Raji (cell line): ENCODE measurements around the gene CAPN11.

Source experiments
- POLR2A ChIP-seq: IDR thresholded peaks from 2 replicates; pipeline ENCODE4 v1.6.1; 2011; ENCODE audit warnings: low read depth, low read length, control low read depth; ENCODE audit not compliant: insufficient read depth

The CAPN11 gene

GRCh38 chr6:44221291-44221960 lies 62.8 kb downstream of the CAPN11 start:
- TF ChIP-seq POLR2A = peak; percentile 51

GRCh38 chr6:44221961-44222335 lies 63.3 kb downstream of the CAPN11 start:
- TF ChIP-seq POLR2A = no peak

GRCh38 chr6:44222486-44223318 lies 64.1 kb downstream of the CAPN11 start:
- no peak for TF ChIP-seq POLR2A

- peak; percentile 93 for TF ChIP-seq POLR2A
Observed at GRCh38 chr6:44223319-44224028, 64.9 kb downstream of the CAPN11 start, which contains the start of gene SLC29A1. Gene SLC29A1 (plus strand): TSS chr6:44223595. CDS start chr6:44227314, 3,719 bp downstream.

- TF ChIP-seq POLR2A = no peak; the same call in 1 of the 2 replicates
Observed at GRCh38 chr6:44224029-44224964, 65.7 kb downstream of the CAPN11 start.

- no peak for TF ChIP-seq POLR2A
Observed at GRCh38 chr6:44224965-44225305, 66.3 kb downstream of the CAPN11 start.

GRCh38 chr6:44225579-44226325 lies 67.1 kb downstream of the CAPN11 start:
- no peak for TF ChIP-seq POLR2A

- TF ChIP-seq POLR2A = no peak
Observed at GRCh38 chr6:44226368-44227147, 67.9 kb downstream of the CAPN11 start.

GRCh38 chr6:44227148-44227793 lies 68.7 kb downstream of the CAPN11 start:
- no peak for TF ChIP-seq POLR2A

GRCh38 chr6:44228031-44228430 lies 69.4 kb downstream of the CAPN11 start:
- TF ChIP-seq POLR2A = no peak

- TF ChIP-seq POLR2A = no peak
Observed at GRCh38 chr6:44228433-44228832, 69.8 kb downstream of the CAPN11 start.

- TF ChIP-seq POLR2A = no peak
Observed at GRCh38 chr6:44228836-44229235, 70.2 kb downstream of the CAPN11 start.
